ENCODE results near the gene TDP1. TPM values are rescaled to one million over a fixed set of nuclear protein-coding genes. Genes with fewer than 3 reads are reported as not detected.

The TDP1 gene
- total and polyA plus RNA-seq, 2 of the 4 experiments (the other 2 are of a cell fraction) = 23.3 to 53.1 TPM

DNA sequence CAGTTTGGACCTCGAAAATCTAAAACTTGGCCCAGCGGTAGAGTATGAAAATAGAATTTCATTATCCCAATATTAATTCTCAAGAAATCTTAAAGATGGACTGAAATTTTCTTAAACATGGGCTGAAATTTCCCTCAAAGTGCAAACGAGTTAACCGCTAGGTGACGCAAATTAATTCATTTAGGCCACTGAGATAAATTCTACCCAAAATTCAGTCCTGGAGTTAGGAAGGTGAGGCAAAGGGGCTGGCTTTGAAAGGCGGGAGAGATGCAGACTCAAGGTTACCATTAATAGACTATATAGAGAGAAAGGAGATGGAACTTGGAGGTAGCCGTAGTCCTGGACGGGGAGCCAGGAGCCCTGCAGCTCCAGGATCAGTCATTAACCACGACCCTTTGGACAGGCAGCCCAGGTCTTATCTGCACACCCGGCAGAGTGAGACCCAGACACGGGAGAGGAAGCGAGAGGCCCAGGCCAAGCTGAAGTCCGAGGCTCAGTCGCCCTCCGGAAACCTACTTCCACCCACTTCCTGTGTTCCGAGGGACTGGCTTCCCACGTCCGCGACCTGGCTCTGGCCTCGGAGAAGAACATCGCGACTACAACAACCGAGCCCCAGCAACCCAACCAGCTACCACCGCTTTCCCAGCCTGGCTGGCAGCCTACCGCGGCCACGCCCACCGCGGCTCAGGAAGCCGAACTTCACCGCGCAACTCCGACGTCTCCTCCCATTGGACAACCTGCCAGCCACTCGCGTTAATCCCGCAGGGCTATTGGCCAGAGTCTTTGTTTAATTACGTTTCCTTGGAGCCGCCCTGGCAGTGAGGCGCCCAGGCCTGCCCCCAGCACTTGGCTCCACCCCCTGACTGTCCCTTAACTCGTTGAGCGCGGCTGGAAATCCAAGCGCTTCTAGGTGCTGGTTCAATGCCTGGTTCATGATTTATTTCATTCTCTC, 1.4 kb upstream of the TDP1 start, which contains the start of gene EFCAB11:
Gene EFCAB11, minus strand, starts transcription at position 661 of the 952 bp plus-strand sequence. Its CDS starts 70 bp downstream, at position 591.
- H3K4me1 ChIP-seq (ENCODE audit: control insufficient read depth, insufficient read depth, low read length) = peaks cover 3% of the 10 kb centered on the region; the same call in 1 of the 2 replicates
- H2AFZ ChIP-seq (replicated peaks; ENCODE audit: low read length, poor library complexity) = peak within 1 kb of the TSS; percentile 95
- peak within 1 kb of the TSS; percentile 30 for H4K91ac ChIP-seq (ENCODE audit: insufficient read depth, low read depth, low read length)
- peak within 1 kb of the TSS; percentile 43 to 79; a peak in 3 of 4 replicates for H4K8ac ChIP-seq (ENCODE audit: low read depth in 2 of 2, low read length in 2 of 2)
- peak within 1 kb of the TSS; percentile 20; the same call in 1 of the 2 replicates for H4K5ac ChIP-seq (ENCODE audit: low read depth, low read length)
- H3K9me1 ChIP-seq (ENCODE audit: insufficient read depth, low read length) = 0 out of 2 replicates have a peak, but pooled peaks cover 6% of the 10 kb centered on the region
- TF ChIP-seq, protein P1, sequence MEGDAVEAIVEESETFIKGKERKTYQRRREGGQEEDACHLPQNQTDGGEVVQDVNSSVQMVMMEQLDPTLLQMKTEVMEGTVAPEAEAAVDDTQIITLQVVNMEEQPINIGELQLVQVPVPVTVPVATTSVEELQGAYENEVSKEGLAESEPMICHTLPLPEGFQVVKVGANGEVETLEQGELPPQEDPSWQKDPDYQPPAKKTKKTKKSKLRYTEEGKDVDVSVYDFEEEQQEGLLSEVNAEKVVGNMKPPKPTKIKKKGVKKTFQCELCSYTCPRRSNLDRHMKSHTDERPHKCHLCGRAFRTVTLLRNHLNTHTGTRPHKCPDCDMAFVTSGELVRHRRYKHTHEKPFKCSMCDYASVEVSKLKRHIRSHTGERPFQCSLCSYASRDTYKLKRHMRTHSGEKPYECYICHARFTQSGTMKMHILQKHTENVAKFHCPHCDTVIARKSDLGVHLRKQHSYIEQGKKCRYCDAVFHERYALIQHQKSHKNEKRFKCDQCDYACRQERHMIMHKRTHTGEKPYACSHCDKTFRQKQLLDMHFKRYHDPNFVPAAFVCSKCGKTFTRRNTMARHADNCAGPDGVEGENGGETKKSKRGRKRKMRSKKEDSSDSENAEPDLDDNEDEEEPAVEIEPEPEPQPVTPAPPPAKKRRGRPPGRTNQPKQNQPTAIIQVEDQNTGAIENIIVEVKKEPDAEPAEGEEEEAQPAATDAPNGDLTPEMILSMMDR (conservative IDR thresholded peaks at IDR 0.05; ENCODE audit: low read depth, low read length) = 0 out of 2 replicates have a peak, but pooled peaks have one; percentile 15
- no peak for TF ChIP-seq CEBPB (IDR thresholded peaks at IDR 0.05; ENCODE audit: low read depth, low read length)
- no peak for TF ChIP-seq SMC3 (IDR thresholded peaks at IDR 0.05; ENCODE audit: low read depth, low read length)
- TF ChIP-seq POLR2A (IDR thresholded peaks at IDR 0.05; ENCODE audit: low read depth, low read length) = peak; percentile 78
- peak; percentile 17; the same call in 1 of the 2 replicates for TF ChIP-seq FOS (IDR thresholded peaks at IDR 0.05; ENCODE audit: low read depth, low read length)
- peak; percentile 96 for TF ChIP-seq MXI1 (IDR thresholded peaks at IDR 0.05; ENCODE audit: borderline replicate concordance, low read depth, low read length)
- peak; percentile 80; the same call in 1 of the 2 replicates for TF ChIP-seq MAZ (IDR thresholded peaks at IDR 0.05; ENCODE audit: borderline replicate concordance, low read depth, low read length)
- no peak for TF ChIP-seq RAD21 (IDR thresholded peaks at IDR 0.05; ENCODE audit: low read length)
- no peak for TF ChIP-seq NFE2L2 (IDR thresholded peaks at IDR 0.05; ENCODE audit: low read depth, low read length)
- TF ChIP-seq, protein P2, sequence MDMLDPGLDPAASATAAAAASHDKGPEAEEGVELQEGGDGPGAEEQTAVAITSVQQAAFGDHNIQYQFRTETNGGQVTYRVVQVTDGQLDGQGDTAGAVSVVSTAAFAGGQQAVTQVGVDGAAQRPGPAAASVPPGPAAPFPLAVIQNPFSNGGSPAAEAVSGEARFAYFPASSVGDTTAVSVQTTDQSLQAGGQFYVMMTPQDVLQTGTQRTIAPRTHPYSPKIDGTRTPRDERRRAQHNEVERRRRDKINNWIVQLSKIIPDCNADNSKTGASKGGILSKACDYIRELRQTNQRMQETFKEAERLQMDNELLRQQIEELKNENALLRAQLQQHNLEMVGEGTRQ (IDR thresholded peaks at IDR 0.05; ENCODE audit: low read depth, low read length) = no peak
- TF ChIP-seq MAFK (IDR thresholded peaks at IDR 0.05; ENCODE audit: low read depth, low read length) = no peak
- no peak for TF ChIP-seq BHLHE40 (IDR thresholded peaks at IDR 0.05; ENCODE audit: low read depth, low read length)
- no peak for TF ChIP-seq RFX5 (IDR thresholded peaks at IDR 0.05; ENCODE audit: low read depth, low read length)
- H3K18ac ChIP-seq (ENCODE audit: low read depth, low read length) = peak within 1 kb of the TSS; percentile 14
- no peaks in the 10 kb centered on the region for H4K20me1 ChIP-seq (ENCODE audit: insufficient read depth, low read length)
- peak within 1 kb of the TSS; percentile 73 for H3K4me3 ChIP-seq (ENCODE audit: insufficient read depth, low read depth, low read length)
- intact Hi-C loops (cut with micrococcal nuclease) (loop anchor here (1.0 kb wide), 1 partner anchor 914 kb away; no protein-coding TSS in a partner anchor), dilution Hi-C loops (cut with HindIII; ENCODE audit: low sequenced_read_pairs, unreplicated experiment) (no loop called here), in situ Hi-C loops (cut with MboI; ENCODE audit: low sequenced_read_pairs) (no loop called here)
- peak within 1 kb of the TSS; percentile 62 for H3K23ac ChIP-seq (ENCODE audit: low read depth, low read length)
- no peaks in the 10 kb centered on the region for H3K27me3 ChIP-seq (ENCODE audit: control insufficient read depth, insufficient read depth, low read length)
- peak; percentile 90 for ATAC-seq (ENCODE audit: low read depth)
- H3K4me2 ChIP-seq (ENCODE audit: low read depth, low read length) = peak within 1 kb of the TSS; percentile 88
- H2BK5ac ChIP-seq (ENCODE audit: low read depth, low read length, poor library complexity, severe bottlenecking) = peak within 1 kb of the TSS; percentile 48
- peak within 1 kb of the TSS; percentile 59 for H3K27ac ChIP-seq (ENCODE audit: insufficient read depth, low read length)
- DNase-seq = peak; percentile 98
- H3K79me1 ChIP-seq (ENCODE audit: low read depth in 1 of 2, low read length in 2 of 2) = peaks cover 20 to 36% of the 10 kb centered on the region in 2 experiments
- 0 out of 2 replicates have a peak within 1 kb of the TSS, but pooled peaks have one; percentile 3 for H2AK5ac ChIP-seq (ENCODE audit: low read depth, low read length)
- peak within 1 kb of the TSS; percentile 64; the same call in 1 of the 3 replicates for H2BK15ac ChIP-seq (ENCODE audit: low read depth, low read length)
- peak within 1 kb of the TSS; percentile 95 for H3K56ac ChIP-seq (ENCODE audit: extremely low read depth, insufficient read depth, low read length)
- 0 out of 2 replicates have a peak within 1 kb of the TSS, but pooled peaks have one; percentile 7 for H2BK20ac ChIP-seq (ENCODE audit: low read depth, low read length)
- no peak within 1 kb of the TSS for H2AK9ac ChIP-seq (replicated peaks; ENCODE audit: low read depth, low read length, poor library complexity)
- H2BK120ac ChIP-seq (ENCODE audit: low read depth, low read length) = peak within 1 kb of the TSS; percentile 65
- H3K9ac ChIP-seq (ENCODE audit: low read depth, low read length) = peak within 1 kb of the TSS; percentile 69
- BruUV-seq (replicated peaks) = TSS peak; percentile 47
- POLR2A ChIA-PET (ENCODE audit: unreplicated experiment) = no interaction called here
- peak within 1 kb of the TSS; percentile 72 for H3K14ac ChIP-seq (replicated peaks; ENCODE audit: low read depth, low read length)
- WGBS, 2 experiments (ENCODE audit: extremely low coverage in 2 of 2, insufficient read length in 1 of 2) = 0% methylated on average over 15 of the region's 44 CpGs; no CpG with 5 or more reads in 1 of the 2 experiments
- H3K4ac ChIP-seq (ENCODE audit: low read depth, low read length) = peak within 1 kb of the TSS; percentile 57
- CTCF ChIA-PET = interaction anchor here (1.0 to 1.5 kb wide), 2 partner anchors 15 to 19 kb away, joined by 3 to 9 read pairs; no protein-coding TSS in a partner anchor
- peaks cover 6% of the 10 kb centered on the region for H3K36me3 ChIP-seq (ENCODE audit: control insufficient read depth, insufficient read depth, low read length)
- H3K9me3 ChIP-seq (ENCODE audit: control insufficient read depth, insufficient read depth, low read length) = no peaks in the 10 kb centered on the region
